DMS153 (cell line): Measurements from ENCODE around the gene MBOAT7.

Experiments
- DNase-seq: peaks from one replicate; lab custom pipeline; 2025; lab: John Stamatoyannopoulos, UW

MBOAT7 gene

GRCh38 chr19:54162241-54162805 lies 27.1 kb downstream of the MBOAT7 start:
- DNase-seq = peak; percentile 68

GRCh38 chr19:54160854-54161253 lies 28.5 kb downstream of the MBOAT7 start:
- no peak for DNase-seq

DNA sequence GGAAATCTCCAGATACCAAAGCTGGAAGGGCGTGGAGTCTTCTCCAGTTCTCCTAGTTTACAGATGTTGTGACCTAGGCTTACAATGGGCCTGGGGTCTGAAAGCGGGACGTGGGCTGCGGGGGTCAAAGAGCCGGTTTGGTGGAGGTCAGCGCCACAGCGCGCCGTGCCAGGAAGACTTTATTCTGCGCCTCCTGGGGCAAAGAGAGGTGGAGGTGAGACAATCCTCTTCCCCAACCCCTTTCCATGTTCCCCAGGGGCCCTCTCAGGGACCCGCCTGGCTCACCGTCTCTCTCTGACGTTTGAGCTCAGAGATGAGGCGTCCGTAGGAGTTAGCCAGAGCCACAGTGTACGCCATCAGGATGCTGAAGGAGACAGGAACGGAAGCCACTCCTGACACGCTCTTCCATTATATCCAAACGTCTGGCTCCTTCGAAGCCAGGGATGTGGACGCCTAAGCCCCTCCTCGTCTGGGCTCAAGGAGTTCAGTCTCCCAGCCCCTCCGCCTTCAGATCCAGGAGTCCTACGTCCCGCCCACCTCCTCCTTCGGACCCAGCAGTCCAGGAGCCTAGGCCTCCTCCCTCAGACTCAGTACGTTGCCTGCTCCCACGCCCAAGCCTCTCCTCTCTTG lies 29.1 kb downstream of the MBOAT7 start:
- no peak for DNase-seq

- DNase-seq = peak; percentile 100
These were observed 29.8 kb downstream of the MBOAT7 start, which contains the start of gene LENG1 for GRCh38 chr19:54159352-54160181. LENG1 (minus strand) TSS chr19:54159721; CDS start chr19:54159695, 26 bp downstream.

DNA sequence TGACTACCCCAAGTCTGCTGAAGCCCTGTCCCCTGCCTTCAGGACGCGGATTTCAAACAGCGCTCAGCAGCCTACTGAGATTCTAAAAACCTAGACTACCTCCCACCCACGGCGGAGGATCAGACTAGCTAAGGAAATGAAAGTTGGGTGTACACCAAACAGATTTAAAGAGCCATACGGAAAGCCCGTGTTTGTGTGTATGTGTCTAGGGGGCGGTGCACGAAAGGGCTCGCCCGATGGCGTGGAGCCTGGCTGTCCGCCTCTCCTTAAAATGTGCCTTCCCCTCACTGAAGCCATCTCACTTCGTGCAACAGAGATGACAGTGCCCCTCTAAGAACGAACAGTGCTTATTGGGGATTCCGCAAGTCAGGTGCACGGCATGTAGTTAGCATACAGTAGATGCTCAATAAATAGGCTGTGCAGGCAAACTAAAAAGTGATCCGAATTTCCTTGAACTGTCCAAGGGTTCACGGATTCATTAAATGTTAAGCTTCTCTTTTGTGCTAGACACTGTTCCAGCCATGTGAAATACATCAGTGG lies 30.5 kb downstream of the MBOAT7 start:
- no peak for DNase-seq

DNA sequence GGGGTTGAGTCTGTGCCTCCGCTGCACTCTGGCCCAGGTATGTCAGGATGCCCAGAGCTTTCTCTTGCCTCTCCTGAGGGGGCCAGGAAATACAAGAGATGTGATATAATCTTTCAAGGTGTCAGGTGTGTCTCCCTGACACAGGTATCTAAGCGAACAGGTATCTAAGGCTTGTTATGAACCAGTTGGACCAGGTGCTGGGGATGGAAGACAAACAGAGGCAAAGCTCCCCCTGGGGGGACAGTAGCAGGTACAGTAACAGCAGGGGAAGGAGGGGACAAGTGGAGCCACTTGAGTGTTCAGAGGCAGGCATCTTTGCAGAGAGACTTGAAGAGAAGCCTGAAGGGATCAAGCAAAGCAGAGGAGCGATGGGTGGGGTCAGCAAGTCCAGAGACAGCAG lies 32.4 kb downstream of the MBOAT7 start:
- no peak for DNase-seq

GRCh38 chr19:54156490-54156889 lies 32.9 kb downstream of the MBOAT7 start:
- DNase-seq = no peak

DNA sequence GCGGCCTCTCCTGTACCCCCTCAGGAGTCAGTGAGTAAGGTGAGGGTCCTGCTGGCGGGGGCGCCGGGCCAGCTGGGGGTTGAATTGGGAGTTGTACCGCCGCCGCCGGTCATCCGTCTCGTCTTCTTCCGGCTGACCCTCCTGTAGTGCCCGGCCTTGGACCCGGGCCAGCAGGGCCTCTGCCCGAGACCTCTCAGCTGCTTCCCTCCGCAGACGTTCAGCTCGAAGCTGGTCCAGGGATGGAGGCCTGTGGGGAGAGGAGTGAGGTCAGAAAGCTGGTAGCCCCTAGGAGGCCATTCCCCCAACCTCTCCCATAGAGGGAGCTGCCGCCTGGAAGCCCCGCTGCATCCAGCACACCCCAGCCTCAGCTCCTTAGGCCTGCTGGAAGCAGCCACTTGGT lies 33.7 kb downstream of the MBOAT7 start:
- no peak for DNase-seq

DNA sequence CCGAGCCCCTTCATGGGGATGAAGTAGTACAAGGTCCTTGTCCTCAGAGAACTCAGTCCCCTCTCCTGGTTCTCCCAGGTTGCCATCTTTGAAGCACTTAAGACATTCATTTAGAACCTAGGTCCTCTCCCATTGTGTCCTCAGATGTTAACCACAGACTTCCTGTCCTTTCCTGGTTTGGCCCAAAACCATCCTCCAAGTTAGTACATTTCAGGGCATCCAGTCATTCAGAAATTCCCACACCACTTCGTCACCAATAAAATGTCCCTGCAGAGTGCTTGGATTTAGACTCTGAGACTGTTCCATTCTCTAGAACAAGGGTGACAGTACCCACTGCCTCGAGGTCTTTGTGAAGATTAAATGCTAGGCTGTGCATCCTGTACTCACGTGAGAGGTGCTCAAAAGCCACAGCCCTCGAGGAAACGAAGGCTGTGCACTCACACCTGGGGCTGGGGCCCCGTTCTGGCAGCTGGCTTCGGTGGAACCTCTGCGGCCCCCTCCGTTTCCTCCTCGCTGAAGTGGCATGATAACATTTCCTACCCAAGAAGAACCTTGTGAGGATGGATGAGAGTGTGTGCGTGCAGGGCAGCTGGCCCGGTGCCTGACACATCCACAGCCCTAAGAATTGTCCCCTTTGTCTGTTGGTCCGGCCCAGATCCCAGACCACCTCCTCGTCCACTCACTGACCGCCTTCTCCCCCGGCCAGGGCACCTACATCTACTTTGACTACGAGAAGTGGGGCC lies 34.6 kb downstream of the MBOAT7 start:
- no peak for DNase-seq

- no peak for DNase-seq
These were observed 35.6 kb downstream of the MBOAT7 start for GRCh38 chr19:54153731-54154326.

DNA sequence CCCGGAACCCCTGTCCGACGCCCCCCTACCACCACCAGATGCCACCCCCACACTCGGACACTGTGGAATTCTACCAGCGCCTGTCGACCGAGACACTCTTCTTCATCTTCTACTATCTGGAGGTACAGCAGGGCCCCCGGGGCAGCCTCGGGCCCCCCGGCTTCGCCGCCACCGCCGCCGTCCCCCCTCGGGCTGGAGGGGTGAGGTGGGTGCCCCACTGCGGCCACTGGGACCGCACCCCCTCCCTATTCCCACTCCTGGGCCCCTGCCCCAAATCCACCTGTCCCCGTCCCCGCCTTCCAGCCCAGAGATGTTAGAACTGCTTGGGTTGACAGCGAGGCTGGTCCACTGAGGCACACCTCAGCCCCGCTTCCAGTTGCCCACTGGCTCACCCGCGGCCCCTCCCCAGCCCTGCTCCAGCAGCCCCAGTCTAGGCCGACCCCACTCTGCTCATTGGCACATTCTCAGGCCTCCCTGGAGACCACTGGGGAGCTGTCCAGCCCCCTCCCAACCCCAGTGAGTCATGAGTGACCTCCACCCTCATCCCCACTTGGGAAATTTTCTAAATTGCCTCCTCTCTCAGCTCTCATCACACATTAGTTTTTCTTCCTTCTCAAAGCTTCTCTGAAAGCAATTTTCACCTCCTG lies 36.4 kb downstream of the MBOAT7 start:
- no peak for DNase-seq

DNA sequence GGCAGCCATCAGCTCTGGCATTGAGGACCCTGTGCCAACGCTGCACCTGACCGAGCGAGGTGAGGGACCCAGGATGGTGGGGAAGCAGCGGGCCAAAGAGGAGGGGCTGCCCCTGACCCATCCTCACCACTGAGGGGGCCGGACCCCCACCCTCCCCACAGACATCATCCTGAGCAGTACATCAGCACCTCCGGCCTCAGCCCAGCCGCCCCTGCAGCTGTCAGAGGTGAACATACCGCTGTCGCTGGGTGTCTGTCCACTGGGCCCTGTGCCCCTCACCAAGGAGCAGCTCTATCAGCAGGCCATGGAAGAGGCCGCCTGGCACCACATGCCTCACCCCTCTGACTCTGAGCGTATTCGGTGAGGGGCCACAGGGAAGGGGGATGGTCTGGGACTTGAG lies 37.1 kb downstream of the MBOAT7 start:
- no peak for DNase-seq

DNA sequence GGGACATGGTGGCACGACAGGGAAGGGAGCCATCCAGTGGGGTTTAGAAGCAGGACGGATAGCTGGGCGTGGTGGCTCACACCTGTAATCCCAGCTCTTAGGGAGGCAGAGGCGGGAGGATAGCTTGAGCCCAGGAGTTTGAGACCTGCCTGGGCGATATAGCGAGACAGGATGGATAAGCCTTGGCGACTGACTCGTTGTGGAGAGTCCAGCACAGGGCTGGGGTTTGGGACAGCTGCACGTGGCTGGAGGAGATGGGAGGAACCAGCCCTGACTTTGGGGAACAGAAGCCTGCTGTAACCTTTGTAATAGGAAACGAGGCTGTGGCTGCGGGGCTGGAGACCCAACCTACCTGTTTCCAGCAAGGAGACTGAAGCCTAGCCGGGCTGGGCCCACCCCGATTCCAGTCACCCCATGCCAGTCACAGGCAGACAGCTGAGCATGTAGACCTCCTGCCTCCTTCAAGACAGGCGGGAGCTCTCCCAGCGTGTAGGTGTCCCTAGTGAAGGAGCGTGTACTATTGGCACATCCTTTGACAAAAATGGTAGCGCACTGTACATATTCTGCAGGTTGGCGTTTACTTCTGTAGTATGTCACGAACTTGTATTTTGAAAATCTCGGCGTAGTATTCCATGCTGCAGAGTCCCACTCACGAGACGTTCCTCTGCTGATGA lies 37.9 kb downstream of the MBOAT7 start:
- no peak for DNase-seq

- DNase-seq = no peak
These were observed 40.2 kb downstream of the MBOAT7 start for GRCh38 chr19:54149021-54149812.

- no peak for DNase-seq
These were observed 41.2 kb downstream of the MBOAT7 start for GRCh38 chr19:54148158-54148557.

DNA sequence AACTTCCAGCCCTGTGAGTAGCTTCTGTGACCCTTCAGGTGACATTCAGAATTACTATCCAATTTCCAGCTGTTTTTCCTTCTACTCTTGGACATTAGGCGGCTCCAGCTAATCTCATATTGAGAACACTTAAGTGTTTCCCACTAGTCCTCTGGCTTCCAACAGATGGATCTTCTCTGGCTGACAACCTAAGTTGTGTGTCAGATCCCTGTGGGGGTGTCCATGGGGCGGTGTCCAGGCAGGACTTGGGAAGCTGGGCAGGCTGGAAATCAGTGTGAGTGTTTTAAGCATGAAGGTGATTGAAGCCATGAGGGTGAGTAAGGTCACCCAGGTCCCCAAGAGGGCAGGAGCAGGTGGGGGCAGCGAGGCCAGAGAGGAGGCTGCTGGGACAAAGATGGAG lies 41.7 kb downstream of the MBOAT7 start:
- no peak for DNase-seq

DNA sequence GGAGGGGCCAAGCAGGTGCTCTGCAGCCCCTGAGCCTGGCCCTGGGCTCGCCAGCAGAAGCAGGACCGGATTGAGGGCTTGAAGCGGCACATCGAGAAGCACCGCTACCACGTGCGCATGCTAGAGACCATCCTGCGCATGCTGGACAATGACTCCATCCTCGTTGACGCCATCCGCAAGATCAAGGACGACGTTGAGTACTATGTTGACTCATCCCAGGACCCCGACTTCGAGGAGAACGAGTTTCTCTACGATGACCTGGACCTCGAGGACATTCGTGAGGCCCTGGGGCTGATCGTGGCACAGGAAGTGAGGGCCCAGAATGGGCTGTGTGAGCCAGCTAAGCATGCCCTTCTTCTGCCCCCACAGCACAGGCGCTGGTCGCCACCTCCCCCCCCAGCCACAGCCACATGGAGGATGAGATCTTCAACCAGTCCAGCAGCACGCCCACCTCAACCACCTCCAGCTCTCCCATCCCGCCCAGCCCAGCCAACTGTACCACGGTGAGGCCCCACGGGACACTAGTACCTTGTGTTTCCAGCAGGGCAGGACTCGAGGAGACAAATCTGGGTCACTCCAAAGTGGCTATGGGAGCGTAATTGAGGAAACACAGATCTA lies 43.7 kb downstream of the MBOAT7 start:
- no peak for DNase-seq

DNA sequence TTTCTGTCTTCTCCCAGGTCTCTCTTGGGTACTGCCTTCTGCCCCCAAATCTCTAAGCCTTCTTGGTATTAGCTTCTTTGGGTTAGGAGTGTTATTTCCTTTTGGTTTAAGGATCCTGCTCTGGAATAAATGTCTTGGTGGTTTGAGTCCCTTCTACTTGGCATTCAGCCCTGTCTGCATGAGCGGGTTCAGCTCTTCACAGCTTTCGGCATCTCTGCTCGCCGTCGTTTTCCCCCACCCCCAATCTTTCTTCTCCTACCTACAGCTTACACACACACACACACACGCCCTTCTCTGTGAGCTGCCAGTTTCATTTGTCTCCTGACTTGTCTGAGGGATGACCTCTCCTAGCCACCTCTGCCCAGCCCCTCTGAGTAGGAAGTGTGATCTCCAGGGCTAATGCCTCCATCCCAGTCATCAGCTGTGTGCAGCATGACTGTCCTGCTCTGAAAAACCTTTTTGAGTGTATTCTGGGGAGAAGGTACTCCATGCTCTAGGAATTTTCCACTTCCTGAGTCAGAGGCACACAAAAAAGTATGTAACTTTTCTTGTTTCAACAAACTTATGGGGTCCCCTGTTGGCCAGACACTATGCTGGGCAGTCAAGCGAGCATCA lies 47.1 kb downstream of the MBOAT7 start:
- no peak for DNase-seq

GRCh38 chr19:54141356-54141755 lies 48.0 kb downstream of the MBOAT7 start:
- DNase-seq = no peak
